ENCODE data around the gene ANK2.

DNA sequence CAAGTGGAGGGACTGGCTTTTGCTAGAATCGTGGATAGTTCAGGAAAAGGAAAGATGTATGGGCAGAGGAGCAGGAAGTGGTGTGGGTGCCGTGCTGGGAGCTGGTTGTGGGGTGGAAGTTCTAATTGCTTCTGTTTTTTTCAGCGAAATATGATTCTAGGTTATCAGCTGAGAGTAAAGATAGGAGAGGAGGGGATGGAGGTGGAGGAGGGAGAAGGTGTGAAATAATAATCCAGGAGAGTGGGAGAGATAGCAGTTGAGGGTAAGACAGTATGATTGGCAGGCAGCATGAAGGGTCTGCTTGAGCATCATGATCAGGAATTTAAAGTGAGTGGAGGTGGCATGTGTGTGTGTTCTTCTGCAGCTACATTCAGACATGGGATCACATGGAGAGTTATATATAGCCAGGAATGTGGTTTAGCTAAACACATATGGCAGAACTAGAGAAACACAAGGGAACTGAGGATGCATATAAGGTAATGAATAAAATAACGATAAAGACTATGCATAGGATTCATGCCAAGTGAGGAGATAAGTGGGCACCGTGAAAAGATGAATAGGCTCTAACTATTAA lies 133.7 kb downstream of the ANK2 start:
- TF ChIP-seq CTCF (conservative IDR thresholded peaks at IDR 0.05; ENCODE audit: low read length), result no peak
- TF ChIP-seq EZH2phosphoT487 (IDR thresholded peaks at IDR 0.05; ENCODE audit: borderline replicate concordance), result no peak

All from Loucy (cell line).